KMS-11 (cell line): ENCODE data around the gene CDH4.

Source experiments
- H2AFZ ChIP-seq: fragments of 200-600 bp; sonication (generic); 2 replicates; pipeline ENCODE4 v1.6.1; 2016; ENCODE audit warnings: antibody characterized with exemption, mixed run types, low read depth
- H3K27ac ChIP-seq: fragments of 200-600 bp; sonication (generic); 2 replicates; pipeline ENCODE4 v1.6.1; 2016; ENCODE audit warnings: mild to moderate bottlenecking, mixed run types
- H3K27me3 ChIP-seq: fragments of 200-600 bp; sonication (generic); 2 replicates; pipeline ENCODE4 v1.6.1; 2017; ENCODE audit warnings: mild to moderate bottlenecking, low read depth, mixed run types, moderate library complexity; ENCODE audit not compliant: insufficient read depth
- H3K36me3 ChIP-seq: fragments of 200-600 bp; sonication (generic); 2 replicates; pipeline ENCODE4 v1.6.1; 2017; ENCODE audit warnings: mild to moderate bottlenecking, mixed run types; ENCODE audit not compliant: insufficient read depth
- H3K4me1 ChIP-seq: fragments of 200-600 bp; sonication (generic); 2 replicates; pipeline ENCODE4 v1.6.1; 2016; ENCODE audit warnings: mild to moderate bottlenecking, low read depth, mixed run types; ENCODE audit not compliant: poor library complexity, severe bottlenecking
- H3K4me2 ChIP-seq: fragments of 200-600 bp; sonication (generic); 2 replicates; pipeline ENCODE4 v1.7.0; 2016; ENCODE audit warnings: mild to moderate bottlenecking, mixed run types
- H3K4me3 ChIP-seq: fragments of 200-600 bp; sonication (generic); IDR thresholded peaks from 2 replicates; pipeline ENCODE4 v1.6.1; 2017; ENCODE audit warnings: low read depth, low read length, mixed read lengths; ENCODE audit not compliant: insufficient read depth
- H3K79me2 ChIP-seq: fragments of 200-600 bp; sonication (generic); 2 replicates; pipeline ENCODE4 v1.6.1; 2016; ENCODE audit warnings: low read depth, mixed run types; ENCODE audit not compliant: insufficient read depth
- H3K9ac ChIP-seq: fragments of 200-600 bp; sonication (generic); 2 replicates; pipeline ENCODE4 v1.6.1; 2016; ENCODE audit warnings: mild to moderate bottlenecking, mixed run types
- H4K20me1 ChIP-seq: fragments of 200-600 bp; sonication (generic); 2 replicates; pipeline ENCODE4 v1.6.1; 2016; ENCODE audit warnings: mild to moderate bottlenecking, mixed run types; ENCODE audit not compliant: insufficient read depth
- CTCF ChIP-seq: fragments of 200-600 bp; sonication (generic); conservative IDR thresholded peaks from 2 replicates; pipeline ENCODE4 v1.6.1; 2017; ENCODE audit warnings: low read depth, mild to moderate bottlenecking, antibody characterized with exemption, low read length, moderate library complexity, mixed read lengths

The CDH4 gene

DNA sequence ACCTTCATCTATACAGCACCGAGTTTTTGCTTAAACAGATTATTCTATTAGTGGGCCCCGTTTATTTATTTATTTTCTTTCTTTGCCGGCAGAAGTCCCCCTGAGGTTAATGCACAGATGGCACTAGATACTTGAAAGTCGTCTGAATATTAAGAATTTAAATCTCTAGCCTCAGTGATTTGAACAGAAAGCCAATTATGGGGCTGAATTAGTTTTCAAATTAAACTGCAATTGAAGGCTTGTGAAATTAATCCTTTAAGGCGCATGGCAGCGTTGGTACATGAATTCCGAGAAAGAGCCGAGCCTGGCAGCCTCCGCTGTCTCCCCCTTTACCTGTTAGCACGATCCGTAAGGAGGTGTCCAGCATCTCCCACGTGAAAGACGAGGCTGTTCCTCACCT, 610.8 kb downstream of the CDH4 start:
- Histone ChIP-seq H3K79me2 (no peaks in the 10 kb centered on the region), H3K4me2 (no peak overlapping the region), H3K9ac (no peak overlapping the region), H3K4me1 (no peaks in the 10 kb centered on the region), H3K27ac (no peak overlapping the region), H2AFZ (no peak overlapping the region), H3K27me3 (peaks cover 39% of the 10 kb centered on the region), H4K20me1 (no peaks in the 10 kb centered on the region), H3K36me3 (no peaks in the 10 kb centered on the region), H3K4me3 (no peak overlapping the region)
- no peak for TF ChIP-seq CTCF

GRCh38 chr20:61864481-61864880, 612.4 kb downstream of the CDH4 start:
- H3K9ac ChIP-seq = no peak overlapping the region
- H3K36me3 ChIP-seq = no peaks in the 10 kb centered on the region
- no peaks in the 10 kb centered on the region for H4K20me1 ChIP-seq
- no peak overlapping the region for H3K27ac ChIP-seq
- no peaks in the 10 kb centered on the region for H3K79me2 ChIP-seq
- H3K27me3 ChIP-seq = peaks cover 39% of the 10 kb centered on the region
- H2AFZ ChIP-seq = no peak overlapping the region
- H3K4me2 ChIP-seq = no peak overlapping the region
- no peak for TF ChIP-seq CTCF
- no peak overlapping the region for H3K4me3 ChIP-seq
- no peaks in the 10 kb centered on the region for H3K4me1 ChIP-seq

DNA sequence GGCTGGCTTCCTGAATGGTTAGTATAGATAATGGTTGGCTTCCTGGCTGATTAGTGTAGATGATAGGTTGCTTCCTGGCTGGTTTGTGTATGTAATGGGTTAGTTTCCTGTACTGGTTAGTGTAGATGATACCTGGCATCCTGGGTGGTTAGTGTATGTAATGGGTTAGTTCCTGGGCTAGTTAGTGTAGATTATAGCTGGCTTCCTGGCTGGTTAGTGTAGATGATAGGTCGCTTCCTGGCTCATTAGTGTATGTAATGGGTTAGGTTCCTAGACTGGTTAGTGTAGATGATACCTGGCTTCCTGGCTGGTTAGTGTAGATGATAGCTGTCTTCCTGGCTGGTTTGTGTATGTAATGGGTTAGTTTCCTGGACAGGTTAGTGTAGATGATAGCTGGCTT, 613.3 kb downstream of the CDH4 start:
- no peaks in the 10 kb centered on the region for H3K36me3 ChIP-seq
- no peak overlapping the region for H3K4me2 ChIP-seq
- peaks cover 47% of the 10 kb centered on the region for H3K27me3 ChIP-seq
- H3K4me1 ChIP-seq = no peaks in the 10 kb centered on the region
- no peak for TF ChIP-seq CTCF
- H3K4me3 ChIP-seq = no peak overlapping the region
- no peak overlapping the region for H3K27ac ChIP-seq
- H3K9ac ChIP-seq = no peak overlapping the region
- H4K20me1 ChIP-seq = no peaks in the 10 kb centered on the region
- H2AFZ ChIP-seq = no peak overlapping the region
- no peaks in the 10 kb centered on the region for H3K79me2 ChIP-seq

DNA sequence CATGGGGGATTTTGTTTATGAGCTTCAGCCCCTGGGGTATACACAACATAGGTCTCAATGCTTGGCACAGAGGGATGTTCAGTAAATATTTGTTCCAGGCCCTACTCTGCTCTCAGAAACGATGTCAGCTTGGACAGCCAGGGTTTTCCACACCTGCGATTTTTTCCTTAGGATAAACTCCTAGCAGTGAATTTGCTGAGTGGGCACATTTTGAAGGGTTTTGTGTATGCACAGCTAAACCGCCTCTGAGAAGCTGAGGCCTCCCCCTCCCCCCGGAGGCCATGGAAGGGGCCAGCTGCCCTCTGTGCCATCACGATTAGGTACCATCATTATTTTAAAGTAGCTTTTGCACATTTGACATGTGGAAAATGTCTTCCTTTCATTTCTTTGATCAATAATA, 614.1 kb downstream of the CDH4 start:
- H3K9ac ChIP-seq = no peak overlapping the region
- no peaks in the 10 kb centered on the region for H3K79me2 ChIP-seq
- no peak overlapping the region for H3K4me3 ChIP-seq
- no peak overlapping the region for H2AFZ ChIP-seq
- H3K27me3 ChIP-seq = peaks cover 49% of the 10 kb centered on the region
- H3K4me2 ChIP-seq = no peak overlapping the region
- no peaks in the 10 kb centered on the region for H3K36me3 ChIP-seq
- H3K27ac ChIP-seq = no peak overlapping the region
- TF ChIP-seq CTCF = no peak
- H4K20me1 ChIP-seq = no peaks in the 10 kb centered on the region
- no peaks in the 10 kb centered on the region for H3K4me1 ChIP-seq

GRCh38 chr20:61868006-61868405, 615.9 kb downstream of the CDH4 start:
- Histone ChIP-seq H3K4me2 (no peak overlapping the region), H3K36me3 (no peaks in the 10 kb centered on the region), H4K20me1 (no peaks in the 10 kb centered on the region), H3K27me3 (peaks cover 52% of the 10 kb centered on the region), H3K4me1 (no peaks in the 10 kb centered on the region), H3K4me3 (no peak overlapping the region), H3K79me2 (no peaks in the 10 kb centered on the region), H3K9ac (no peak overlapping the region), H3K27ac (no peak overlapping the region), H2AFZ (no peak overlapping the region)
- TF ChIP-seq CTCF = no peak
